ENCODE measurements around the gene MGST2.

- no peak for TF ChIP-seq USF1 (IDR thresholded peaks at IDR 0.05)
- TF ChIP-seq RAD21 (IDR thresholded peaks at IDR 0.05; ENCODE audit: low read depth): no peak
Observed at GRCh38 chr4:139709660-139710059, 44.0 kb downstream of the MGST2 start.
